T-helper 1 cell treated with Interleukin-12 subunit alpha and Interleukin-12 subunit beta and Interleukin-4 antibody, amounts not matched to agents 30 ng/mL and 1 ng/mL, for 36 hours (primary cell): ENCODE results near the gene FAM50A. TPM values are rescaled to one million over a fixed set of nuclear protein-coding genes. Genes with fewer than 3 reads are reported as not detected.

ENCODE experiments used
- intact Hi-C: fragments of 100-400 bp; cut with micrococcal nuclease; formaldehyde crosslinking; loops from one replicate; pipeline ENCODE4 v1.15.1; 2024
- total RNA-seq: library from RNA; stranded (reverse); gene quantifications from 2 replicates; pipeline ENCODE4 v1.2.3, GENCODE V29; 2022

FAM50A gene
- total RNA-seq, 1 donor from 2014 or later, result 85.2 TPM

- intact Hi-C loops, result loop anchor here (2.0 to 5.0 kb wide), 5 partner anchors 21 to 69 kb away; partner anchors contain the start of genes LAGE3, PLXNA3, RPL10 and SLC10A3
Measured at GRCh38 chrX:154437971-154438893, 5.7 kb upstream of the FAM50A start.

GRCh38 chrX:154439841-154440240, 4.1 kb upstream of the FAM50A start:
- intact Hi-C loops, result loop anchor here (5.0 kb wide), 2 partner anchors 43 to 77 kb away; partner anchors contain the start of genes FAM3A and RPL10

- intact Hi-C loops, result loop anchor here (5.0 kb wide), 1 partner anchor 77 kb away; the partner anchor contains the start of gene FAM3A
Measured at GRCh38 chrX:154440623-154441357, 3.2 kb upstream of the FAM50A start.

- intact Hi-C loops, result loop anchor here (5.0 kb wide), 1 partner anchor 76 kb away; the partner anchor contains the start of gene FAM3A
Measured at GRCh38 chrX:154441564-154441963, 2.4 kb upstream of the FAM50A start.

GRCh38 chrX:154441984-154442707, 1.8 kb upstream of the FAM50A start:
- intact Hi-C loops, result loop anchor here (5.0 kb wide), 1 partner anchor 75 kb away; the partner anchor contains the start of gene FAM3A

GRCh38 chrX:154443479-154443910, 446 bp upstream of the FAM50A start:
- intact Hi-C loops, result loop anchor here (5.0 kb wide), 1 partner anchor 74 kb away; the partner anchor contains the start of gene FAM3A

GRCh38 chrX:154444755-154445246, 860 bp downstream of the FAM50A start:
- intact Hi-C loops, result loop anchor here (2.0 to 5.0 kb wide), 2 partner anchors 34 to 72 kb away; partner anchors contain the start of genes FAM3A and LAGE3

GRCh38 chrX:154445776-154446175, 1.8 kb downstream of the FAM50A start:
- intact Hi-C loops, result loop anchor here (2.0 kb wide), 1 partner anchor 33 kb away; the partner anchor contains the start of gene LAGE3

GRCh38 chrX:154446430-154446829, 2.5 kb downstream of the FAM50A start:
- intact Hi-C loops, result no loop called here

- intact Hi-C loops, result no loop called here
Measured at GRCh38 chrX:154448484-154448883, 4.5 kb downstream of the FAM50A start.

- intact Hi-C loops, result no loop called here
Measured at GRCh38 chrX:154449618-154450017, 5.7 kb downstream of the FAM50A start.

GRCh38 chrX:154450312-154450711, 6.4 kb downstream of the FAM50A start:
- intact Hi-C loops, result no loop called here

- intact Hi-C loops, result no loop called here
Measured at GRCh38 chrX:154452823-154453222, 8.9 kb downstream of the FAM50A start.

- intact Hi-C loops, result loop anchor here (1.0 to 2.0 kb wide), 3 partner anchors 21 to 33 kb away; partner anchors contain the start of genes GDI1, LAGE3 and SLC10A3
Measured at GRCh38 chrX:154457491-154458115, 13.7 kb downstream of the FAM50A start.

GRCh38 chrX:154458116-154458953, 14.4 kb downstream of the FAM50A start, which contains the start of gene PLXNA3:
TSS of gene PLXNA3 (plus strand) at chrX:154458281. CDS start at chrX:154460184, 1,903 bp downstream.
- intact Hi-C loops, result loop anchor here (1.0 to 2.0 kb wide), 3 partner anchors 20 to 32 kb away; partner anchors contain the start of genes GDI1, LAGE3 and SLC10A3

- intact Hi-C loops, result loop anchor here (1.0 to 2.0 kb wide), 3 partner anchors 20 to 31 kb away; partner anchors contain the start of genes GDI1, LAGE3 and SLC10A3
Measured at GRCh38 chrX:154458954-154459778, 15.2 kb downstream of the FAM50A start.

GRCh38 chrX:154459832-154460231, 15.9 kb downstream of the FAM50A start:
- intact Hi-C loops, result loop anchor here (2.0 kb wide), 2 partner anchors 19 to 23 kb away; partner anchors contain the start of genes GDI1 and LAGE3

- intact Hi-C loops, result no loop called here
Measured at GRCh38 chrX:154460326-154460725, 16.4 kb downstream of the FAM50A start.
